ENCODE data around the gene SPTLC3.

SPTLC3 gene

DNA sequence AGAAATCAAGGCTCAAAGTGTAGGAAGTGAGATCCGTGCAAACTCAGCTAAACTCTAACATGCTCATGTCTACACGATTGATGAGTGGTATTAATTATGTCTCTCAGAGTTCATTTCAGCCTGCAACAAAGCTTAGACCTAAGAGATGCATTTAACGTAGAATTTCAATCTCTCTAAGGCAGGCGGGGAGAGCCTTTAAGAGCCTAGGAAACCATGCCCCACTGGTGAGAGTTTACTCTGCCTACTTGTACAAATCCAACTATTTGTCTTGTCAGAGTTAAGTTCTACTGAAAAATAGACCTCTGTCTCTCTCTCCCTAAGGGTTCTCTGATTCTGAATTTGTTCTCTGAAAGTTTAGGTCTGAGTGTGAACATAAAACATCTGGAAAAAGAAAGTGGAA, 100.9 kb downstream of the SPTLC3 start:
- Mint-ChIP-seq H3K27ac (no peak overlapping the region), H3K27me3 (peaks cover 5% of the 10 kb centered on the region), H3K36me3 (no peaks in the 10 kb centered on the region), H3K9me3 (no peaks in the 10 kb centered on the region), H3K4me3 (no peak overlapping the region), H3K4me1 (no peaks in the 10 kb centered on the region)
- no peak for DNase-seq (ENCODE audit: low spot score in 2 of 2)
- no peak for ATAC-seq (ENCODE audit: low read depth)

DNA sequence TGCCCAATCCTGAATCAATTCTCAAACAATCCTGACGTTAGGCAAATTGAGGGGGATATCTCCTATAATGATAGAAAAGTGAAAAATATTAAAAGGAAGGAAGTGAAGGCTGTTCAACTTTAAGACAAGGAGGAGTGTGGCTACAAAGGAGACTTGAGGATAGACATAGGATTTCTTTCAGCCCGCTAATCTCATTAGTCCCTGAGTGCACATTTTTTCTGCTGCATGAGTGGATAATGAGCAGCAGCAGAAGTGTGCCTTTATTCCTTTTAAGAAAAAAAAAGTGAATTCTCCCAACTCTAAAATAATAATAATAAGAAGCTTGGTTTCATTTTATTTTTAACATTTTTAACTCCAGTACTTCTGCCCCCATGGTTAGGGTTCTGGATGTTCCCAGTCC, 102.0 kb downstream of the SPTLC3 start:
- H3K4me3 Mint-ChIP-seq = no peak overlapping the region
- no peaks in the 10 kb centered on the region for H3K4me1 Mint-ChIP-seq
- no peaks in the 10 kb centered on the region for H3K9me3 Mint-ChIP-seq
- DNase-seq (ENCODE audit: low spot score in 2 of 2) = no peak
- H3K27ac Mint-ChIP-seq = no peak overlapping the region
- peaks cover 5% of the 10 kb centered on the region for H3K27me3 Mint-ChIP-seq
- H3K36me3 Mint-ChIP-seq = no peaks in the 10 kb centered on the region
- no peak for ATAC-seq (ENCODE audit: low read depth)

DNA sequence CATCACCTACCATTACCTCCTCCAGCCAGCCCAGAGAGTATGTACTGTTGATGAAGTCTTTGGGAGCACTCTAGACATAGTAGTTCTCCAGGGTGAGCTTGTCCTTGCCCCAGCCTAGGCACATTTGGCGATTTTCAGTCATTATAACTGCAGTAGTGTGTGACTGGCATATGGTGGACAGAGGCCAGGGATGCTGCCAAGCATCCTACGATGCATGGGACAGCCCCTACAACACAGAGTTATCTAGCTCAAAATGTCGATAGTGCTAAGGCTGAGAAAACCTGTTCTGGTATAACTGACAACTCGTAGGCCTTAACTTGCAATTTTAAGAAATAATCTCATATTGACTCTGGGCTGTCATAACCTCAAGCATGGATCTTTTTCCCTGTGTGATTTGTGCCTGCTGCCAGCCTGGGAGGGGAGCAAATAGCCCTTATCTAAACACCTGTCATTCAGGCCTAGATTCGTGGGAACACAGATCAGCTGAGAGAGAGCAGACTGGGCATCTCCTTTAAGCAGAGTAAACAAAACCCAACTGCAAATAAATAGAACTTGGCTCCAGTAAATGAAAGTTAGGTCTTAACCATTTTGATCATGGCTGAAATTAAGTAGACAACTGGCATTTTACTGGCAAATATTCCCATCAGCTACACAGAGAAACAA, 102.6 kb downstream of the SPTLC3 start:
- Mint-ChIP-seq H3K27ac (no peak overlapping the region), H3K36me3 (no peaks in the 10 kb centered on the region), H3K9me3 (no peaks in the 10 kb centered on the region), H3K4me1 (no peaks in the 10 kb centered on the region), H3K4me3 (no peak overlapping the region), H3K27me3 (peaks cover 2% of the 10 kb centered on the region)
- no peak for DNase-seq (ENCODE audit: low spot score in 2 of 2)
- ATAC-seq (ENCODE audit: low read depth) = no peak

DNA sequence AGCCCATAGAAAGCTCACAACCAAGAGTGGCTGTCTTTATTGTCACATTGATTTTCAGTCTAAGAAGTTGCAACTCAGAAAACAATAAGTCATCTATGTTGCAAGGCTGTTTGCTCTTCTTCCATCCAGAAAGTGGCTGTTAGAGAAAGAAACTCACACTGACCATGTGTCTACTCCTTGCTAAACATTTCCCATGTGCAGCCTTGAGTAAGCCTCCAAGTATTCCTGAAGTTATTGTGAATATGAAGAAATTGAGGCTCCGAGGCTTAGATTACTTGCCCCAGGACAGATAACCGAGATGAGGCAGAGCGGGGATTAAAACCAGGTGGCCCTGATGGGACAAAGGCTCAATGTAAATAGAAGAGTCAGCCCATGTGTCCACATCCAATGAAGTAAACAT, 105.0 kb downstream of the SPTLC3 start:
- DNase-seq (ENCODE audit: low spot score in 2 of 2) (no peak), ATAC-seq (ENCODE audit: low read depth) (no peak)
- Mint-ChIP-seq H3K27me3 (peaks cover 3% of the 10 kb centered on the region), H3K9me3 (no peaks in the 10 kb centered on the region), H3K36me3 (no peaks in the 10 kb centered on the region), H3K4me1 (no peaks in the 10 kb centered on the region), H3K27ac (no peak overlapping the region), H3K4me3 (no peak overlapping the region)

DNA sequence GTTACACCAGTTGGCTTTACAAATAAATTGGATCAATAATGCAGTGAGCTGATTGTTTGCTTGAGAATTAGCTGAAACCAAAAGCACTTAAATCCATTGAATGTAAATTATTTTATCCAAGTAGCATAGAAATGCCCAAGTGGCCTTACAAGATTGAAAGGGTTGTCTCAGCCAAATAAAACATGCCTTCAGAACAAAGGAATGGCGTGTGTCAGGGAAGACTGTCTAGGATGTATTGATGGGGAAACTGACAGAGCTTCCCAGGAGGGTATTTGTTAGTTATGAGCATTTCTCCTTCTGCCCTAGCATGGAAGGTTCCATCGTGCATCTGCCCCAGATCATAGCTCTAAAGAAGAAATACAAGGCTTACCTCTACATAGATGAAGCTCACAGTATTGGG, 108.4 kb downstream of the SPTLC3 start:
- Mint-ChIP-seq H3K4me1 (no peaks in the 10 kb centered on the region), H3K27ac (no peak overlapping the region), H3K27me3 (peaks cover 7% of the 10 kb centered on the region), H3K4me3 (no peak overlapping the region), H3K9me3 (no peaks in the 10 kb centered on the region), H3K36me3 (no peaks in the 10 kb centered on the region)
- ATAC-seq (ENCODE audit: low read depth) (no peak), DNase-seq (ENCODE audit: low spot score in 2 of 2) (no peak)

DNA sequence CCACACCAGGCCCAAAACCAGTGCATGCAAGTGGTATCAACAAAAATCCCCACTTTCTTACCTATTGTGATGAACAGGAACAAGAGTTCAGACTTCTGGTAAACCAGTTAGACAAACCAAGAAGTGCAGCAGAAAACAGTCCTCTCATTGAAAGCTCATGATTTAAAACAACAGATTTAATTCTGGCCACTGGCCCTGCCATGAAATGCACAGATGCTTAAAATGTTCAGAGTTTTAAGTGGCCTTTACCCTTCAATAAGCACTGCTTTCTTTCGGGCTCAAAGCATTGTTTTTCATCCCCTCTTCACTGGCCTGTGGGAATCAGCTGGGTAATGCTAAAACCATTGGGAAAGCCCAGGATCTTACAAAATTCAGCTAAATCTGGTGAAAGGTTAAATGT, 109.9 kb downstream of the SPTLC3 start:
- no peak for DNase-seq (ENCODE audit: low spot score in 2 of 2)

DNA sequence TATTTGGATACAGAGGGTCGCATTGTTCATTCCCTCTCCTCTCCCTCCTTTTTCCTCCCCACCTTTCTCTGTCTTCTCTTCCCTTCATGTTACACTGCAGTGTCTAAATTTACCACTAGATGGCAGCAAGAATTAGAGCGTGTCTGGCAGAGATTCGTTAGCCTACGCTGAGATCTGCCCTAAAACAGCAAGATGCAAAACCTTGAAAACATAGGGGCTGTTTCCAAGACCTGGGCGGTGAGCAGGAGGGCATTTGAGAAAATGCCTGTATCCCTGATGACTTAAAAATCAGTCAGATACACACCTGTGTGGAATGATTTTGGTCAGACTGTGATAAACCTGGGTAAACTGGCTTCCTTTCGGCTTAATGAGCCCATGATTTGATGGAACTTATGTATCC, 110.8 kb downstream of the SPTLC3 start:
- no peak overlapping the region for H3K27ac Mint-ChIP-seq
- H3K4me3 Mint-ChIP-seq = no peak overlapping the region
- DNase-seq (ENCODE audit: low spot score in 2 of 2) = peak; percentile 23 to 35
- H3K4me1 Mint-ChIP-seq = no peaks in the 10 kb centered on the region
- H3K9me3 Mint-ChIP-seq = no peaks in the 10 kb centered on the region
- peaks cover 8% of the 10 kb centered on the region for H3K27me3 Mint-ChIP-seq
- peak; percentile 49 for ATAC-seq (ENCODE audit: low read depth)
- H3K36me3 Mint-ChIP-seq = no peaks in the 10 kb centered on the region

More for the DNA sequence above, 109.9 kb downstream of the SPTLC3 start:
- Mint-ChIP-seq H3K36me3 (no peaks in the 10 kb centered on the region), H3K4me3 (no peak overlapping the region), H3K9me3 (no peaks in the 10 kb centered on the region), H3K27me3 (peaks cover 8% of the 10 kb centered on the region), H3K4me1 (no peaks in the 10 kb centered on the region), H3K27ac (no peak overlapping the region)
- ATAC-seq (ENCODE audit: low read depth) = no peak

DNA sequence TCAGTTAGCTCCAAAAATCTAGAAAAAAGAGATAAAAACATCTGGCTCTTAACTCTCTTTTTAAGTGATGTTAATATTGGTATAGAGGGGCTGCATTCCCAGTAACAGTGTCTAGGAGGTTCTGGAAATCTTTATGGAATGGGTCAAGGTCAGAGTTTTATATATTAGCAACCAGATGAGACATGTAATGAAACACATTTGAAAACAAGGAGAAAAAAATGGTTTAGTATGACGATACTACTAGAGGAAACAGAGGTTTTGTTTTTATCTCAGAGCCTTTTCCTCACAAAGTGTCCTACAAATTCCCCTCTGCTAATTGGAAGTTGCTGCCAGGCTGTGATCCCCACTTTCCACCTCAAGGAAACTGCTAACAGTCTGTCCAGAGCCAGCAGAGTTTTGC, 111.7 kb downstream of the SPTLC3 start:
- DNase-seq (ENCODE audit: low spot score in 2 of 2) (no peak), ATAC-seq (ENCODE audit: low read depth) (no peak)
- H3K27ac Mint-ChIP-seq = no peak overlapping the region
- H3K4me3 Mint-ChIP-seq = no peak overlapping the region
- H3K36me3 Mint-ChIP-seq = no peaks in the 10 kb centered on the region
- H3K27me3 Mint-ChIP-seq = peaks cover 8% of the 10 kb centered on the region
- H3K4me1 Mint-ChIP-seq = no peaks in the 10 kb centered on the region
- H3K9me3 Mint-ChIP-seq = no peaks in the 10 kb centered on the region

DNA sequence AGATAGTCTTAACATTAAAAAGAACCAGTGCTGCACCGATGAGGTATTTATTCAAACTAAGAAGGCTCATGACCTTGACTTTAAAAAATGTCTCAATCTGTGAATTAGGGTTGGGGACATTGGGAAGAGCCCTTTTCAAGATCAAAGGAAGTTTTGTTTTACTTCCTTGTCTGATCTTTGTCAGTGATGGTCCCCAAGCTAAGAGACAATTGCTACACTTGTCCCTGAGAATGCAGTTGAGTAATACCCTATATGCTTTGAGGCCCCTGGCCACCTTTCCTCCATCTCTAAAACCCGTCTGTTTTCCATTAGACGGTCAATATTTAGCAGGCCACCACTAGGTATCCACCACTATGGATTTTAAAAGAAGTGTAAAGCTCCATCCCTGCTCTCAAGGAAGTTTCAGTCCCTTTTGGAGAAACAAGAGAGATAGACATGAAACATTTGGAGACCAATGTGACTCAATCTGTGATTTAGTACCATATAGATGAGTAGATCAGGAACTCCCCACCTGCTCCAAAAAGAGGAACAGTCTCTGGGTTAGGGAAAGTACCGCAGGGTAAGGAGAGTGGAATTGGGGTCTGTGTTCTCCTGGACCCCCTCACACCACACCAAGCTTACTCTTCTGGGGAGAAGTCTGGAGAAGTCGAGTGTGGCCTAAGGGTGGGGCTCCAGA, 113.2 kb downstream of the SPTLC3 start:
- Mint-ChIP-seq H3K4me3 (no peak overlapping the region), H3K27me3 (peaks cover 8% of the 10 kb centered on the region), H3K36me3 (no peaks in the 10 kb centered on the region), H3K4me1 (no peaks in the 10 kb centered on the region), H3K9me3 (no peaks in the 10 kb centered on the region), H3K27ac (no peak overlapping the region)
- ATAC-seq (ENCODE audit: low read depth) (no peak), DNase-seq (ENCODE audit: low spot score in 2 of 2) (no peak)

DNA sequence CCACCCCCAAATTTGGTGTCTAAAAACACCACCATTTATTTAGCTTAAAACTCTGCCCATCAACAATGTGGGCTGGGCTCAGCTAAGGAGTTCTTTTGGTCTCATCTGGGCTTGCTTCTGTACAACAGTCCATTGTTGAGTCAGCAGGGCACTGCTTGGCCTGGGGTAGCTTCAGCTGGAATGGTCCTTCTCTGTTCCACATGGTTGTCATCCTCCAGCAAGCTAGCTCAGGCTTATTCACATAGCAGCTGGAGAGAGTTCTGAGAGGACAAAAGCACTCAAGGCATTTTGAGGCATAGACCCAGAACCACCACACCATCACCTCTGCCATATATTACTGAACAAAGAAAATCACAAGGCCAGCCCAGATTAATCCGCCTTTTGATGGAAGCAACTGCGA, 116.7 kb downstream of the SPTLC3 start:
- peaks cover 2% of the 10 kb centered on the region for H3K27me3 Mint-ChIP-seq
- no peak overlapping the region for H3K27ac Mint-ChIP-seq
- DNase-seq (ENCODE audit: low spot score in 2 of 2) = no peak
- no peaks in the 10 kb centered on the region for H3K4me1 Mint-ChIP-seq
- no peaks in the 10 kb centered on the region for H3K9me3 Mint-ChIP-seq
- H3K4me3 Mint-ChIP-seq = no peak overlapping the region
- H3K36me3 Mint-ChIP-seq = no peaks in the 10 kb centered on the region
- no peak for ATAC-seq (ENCODE audit: low read depth)

DNA sequence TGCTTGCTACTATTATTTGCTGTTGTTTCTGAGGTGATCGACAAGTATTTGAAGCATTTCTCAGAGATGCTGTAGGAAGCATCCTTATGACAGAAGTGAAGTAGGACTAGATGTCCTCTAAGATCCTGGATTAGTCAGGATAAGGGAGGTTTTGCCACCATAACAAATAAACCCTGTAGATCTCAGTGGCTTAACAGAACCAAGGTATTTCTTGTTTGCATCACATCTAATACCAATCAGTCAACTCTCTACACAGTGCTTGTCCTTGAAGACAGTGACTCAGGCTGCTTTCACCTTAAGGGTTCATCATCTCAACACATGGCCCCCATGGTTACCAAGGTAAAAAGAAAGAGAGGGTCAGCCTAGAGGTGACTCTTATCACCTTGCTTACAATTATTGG, 119.4 kb downstream of the SPTLC3 start:
- ATAC-seq (ENCODE audit: low read depth) (no peak), DNase-seq (ENCODE audit: low spot score in 2 of 2) (no peak)
- Mint-ChIP-seq H3K27me3 (peaks cover 9% of the 10 kb centered on the region), H3K9me3 (no peaks in the 10 kb centered on the region), H3K4me1 (no peaks in the 10 kb centered on the region), H3K4me3 (no peak overlapping the region), H3K27ac (no peak overlapping the region), H3K36me3 (no peaks in the 10 kb centered on the region)

DNA sequence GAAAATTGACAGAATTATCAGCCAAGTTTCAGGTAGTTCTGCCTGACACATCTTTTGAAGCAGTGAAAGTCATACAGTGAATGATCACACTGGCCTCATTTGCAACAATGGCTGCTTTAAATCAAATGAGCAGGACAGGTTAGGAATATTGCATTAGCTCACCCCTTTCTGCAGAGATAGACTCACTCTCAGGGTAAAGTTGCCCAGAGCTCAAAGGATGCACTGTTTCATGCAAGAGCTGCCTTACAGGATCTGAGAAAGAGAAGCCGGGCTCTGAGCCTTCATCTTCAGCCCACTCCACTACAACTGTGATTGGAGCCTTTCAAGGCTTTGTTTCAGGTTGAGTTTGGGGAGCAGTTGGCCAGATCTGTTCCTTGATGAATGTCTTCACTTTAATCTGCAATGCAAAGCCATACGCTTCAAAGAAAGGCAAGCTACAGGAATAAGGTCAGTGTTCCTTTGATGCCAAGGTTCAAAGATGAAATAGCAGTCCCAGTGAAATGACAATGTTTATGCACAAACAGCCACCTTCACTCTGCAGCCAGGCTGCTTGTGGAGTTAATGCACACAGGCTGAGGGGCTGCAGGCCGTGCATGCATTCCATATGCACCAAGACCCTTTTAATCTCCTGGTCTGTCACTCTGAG, 121.4 kb downstream of the SPTLC3 start:
- DNase-seq (ENCODE audit: low spot score in 2 of 2) (no peak), ATAC-seq (ENCODE audit: low read depth) (no peak)
- H3K4me3 Mint-ChIP-seq = no peak overlapping the region
- no peaks in the 10 kb centered on the region for H3K4me1 Mint-ChIP-seq
- H3K36me3 Mint-ChIP-seq = no peaks in the 10 kb centered on the region
- H3K27me3 Mint-ChIP-seq = peaks cover 6% of the 10 kb centered on the region
- no peak overlapping the region for H3K27ac Mint-ChIP-seq
- no peaks in the 10 kb centered on the region for H3K9me3 Mint-ChIP-seq

DNA sequence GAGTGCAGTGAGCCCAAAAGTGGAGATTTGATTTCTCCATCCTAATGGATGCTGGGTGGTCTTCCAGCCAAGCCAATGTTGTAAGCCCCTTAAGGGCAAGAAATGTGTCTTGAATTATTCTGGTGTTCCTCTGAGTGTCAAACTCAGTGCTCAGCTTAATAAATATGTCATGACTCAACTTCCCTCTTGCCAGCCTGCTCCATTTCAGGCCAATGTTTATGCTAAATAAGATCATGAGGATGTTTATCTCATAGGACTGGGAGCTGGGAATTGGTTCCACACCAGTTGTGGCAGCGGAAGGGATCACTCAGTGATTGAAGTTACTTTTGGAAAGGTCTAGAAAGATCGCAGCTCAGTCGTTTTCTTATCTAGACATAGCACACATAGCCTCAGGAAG, 121.9 kb downstream of the SPTLC3 start:
- H3K4me1 Mint-ChIP-seq = no peaks in the 10 kb centered on the region

DNA sequence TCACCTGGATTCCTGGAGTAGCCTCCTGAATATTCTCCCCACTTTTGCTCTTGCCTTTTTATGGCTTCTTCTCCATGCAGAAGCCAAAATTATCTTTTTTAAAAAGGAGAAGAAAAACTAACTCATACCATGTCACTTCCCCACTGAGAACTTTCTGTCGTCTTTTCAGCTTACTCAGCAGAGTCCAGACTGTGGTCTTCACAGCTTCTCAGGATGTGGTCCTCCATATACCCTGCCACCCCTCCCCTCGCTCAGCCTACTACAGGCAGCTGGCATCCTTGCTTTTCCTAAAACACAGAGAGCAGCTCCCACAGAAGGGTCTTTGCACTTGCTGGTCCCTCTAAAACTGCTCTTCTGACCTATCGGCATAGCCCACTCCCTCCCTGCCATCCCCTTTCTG, 122.9 kb downstream of the SPTLC3 start:
- ATAC-seq (ENCODE audit: low read depth) = no peak
- no peaks in the 10 kb centered on the region for H3K9me3 Mint-ChIP-seq
- H3K36me3 Mint-ChIP-seq = no peaks in the 10 kb centered on the region
- no peak overlapping the region for H3K4me3 Mint-ChIP-seq
- H3K27me3 Mint-ChIP-seq = peaks cover 6% of the 10 kb centered on the region
- H3K4me1 Mint-ChIP-seq = no peaks in the 10 kb centered on the region
- H3K27ac Mint-ChIP-seq = no peak overlapping the region
- no peak for DNase-seq (ENCODE audit: low spot score in 2 of 2)

More for the DNA sequence above, 121.9 kb downstream of the SPTLC3 start:
- no peaks in the 10 kb centered on the region for H3K9me3 Mint-ChIP-seq
- no peak overlapping the region for H3K4me3 Mint-ChIP-seq
- DNase-seq (ENCODE audit: low spot score in 2 of 2) = no peak
- no peaks in the 10 kb centered on the region for H3K36me3 Mint-ChIP-seq
- H3K27me3 Mint-ChIP-seq = peaks cover 6% of the 10 kb centered on the region
- H3K27ac Mint-ChIP-seq = no peak overlapping the region
- no peak for ATAC-seq (ENCODE audit: low read depth)
